Dermis blood vessel endothelial cell (primary cell): ENCODE results near the gene RASA4B. TPM values are rescaled to one million over a fixed set of nuclear protein-coding genes. Genes with fewer than 3 reads are reported as not detected.

Experiments
- DNase-seq: peaks from one replicate; pipeline ENCODE4 v3.0.0; 2010
- total RNA-seq: library from RNA; depleted of rRNA; stranded (reverse); fragments of >200 nt; gene quantifications from 2 replicates; pipeline ENCODE4 v1.2.3, GENCODE V29; 2014

Gene RASA4B
- total RNA-seq, 1 donor from 2014 or later, result 13.1 TPM

GRCh38 chr7:102452451-102452850 is 65.1 kb downstream of the RASA4B start:
- DNase-seq, result no peak

- peak; percentile 43 for DNase-seq
These were observed 66.1 kb downstream of the RASA4B start for GRCh38 chr7:102451371-102452054.

GRCh38 chr7:102450242-102450641 is 67.3 kb downstream of the RASA4B start:
- peak; percentile 44 for DNase-seq

- DNase-seq, result no peak
These were observed 68.4 kb downstream of the RASA4B start for GRCh38 chr7:102449136-102449535.

GRCh38 chr7:102447311-102447710 is 70.3 kb downstream of the RASA4B start:
- DNase-seq, result no peak

GRCh38 chr7:102446387-102447156 is 71.0 kb downstream of the RASA4B start:
- no peak for DNase-seq

- DNase-seq, result no peak
These were observed 71.9 kb downstream of the RASA4B start for GRCh38 chr7:102445674-102446071.

- DNase-seq, result no peak
These were observed 72.5 kb downstream of the RASA4B start for GRCh38 chr7:102444961-102445673.

- peak; percentile 94 for DNase-seq
These were observed 77.4 kb downstream of the RASA4B start for GRCh38 chr7:102439963-102440795.

GRCh38 chr7:102436118-102436517 is 81.5 kb downstream of the RASA4B start:
- DNase-seq, result no peak

GRCh38 chr7:102434039-102434486 is 83.5 kb downstream of the RASA4B start:
- DNase-seq, result no peak

- peak; percentile 78 for DNase-seq
These were observed 84.1 kb downstream of the RASA4B start, which contains the start of gene ORAI2 for GRCh38 chr7:102433219-102434038. ORAI2 (plus strand) TSS chr7:102433575; CDS start chr7:102438957, 5,382 bp downstream.

Other genes with a start within 250 kb of the RASA4B start
- gene SH2B2, start 230.9 kb downstream of the RASA4B start, total RNA-seq, result 2.5 and 4.4 TPM in 2 replicates
- gene SPDYE6, start 161.3 kb downstream of the RASA4B start, total RNA-seq, result not detected in 2 replicates
- 15.9 and 18.0 TPM in 2 replicates for gene PRKRIP1, start 121.4 kb downstream of the RASA4B start, total RNA-seq
- gene ORAI2, start 84.2 kb downstream of the RASA4B start, total RNA-seq, result 94.3 and 147 TPM in 2 replicates
- 11.6 and 25.5 TPM in 2 replicates for gene ALKBH4, start 52.9 kb downstream of the RASA4B start, total RNA-seq
- gene LRWD1, start 52.8 kb downstream of the RASA4B start, total RNA-seq, result 21.6 and 28.8 TPM in 2 replicates
- 19.9 and 22.4 TPM in 2 replicates for gene POLR2J, start 38.9 kb downstream of the RASA4B start, total RNA-seq
- gene UPK3BL2, start 25.9 kb upstream of the RASA4B start, total RNA-seq, result 2.3 and 2.7 TPM in 2 replicates
- not detected in 2 replicates for gene SPDYE2, start 33.4 kb upstream of the RASA4B start, total RNA-seq
- 25.5 and 36.4 TPM in 2 replicates for gene POLR2J3, start 54.8 kb upstream of the RASA4B start, total RNA-seq
- gene RASA4, start 99.0 kb upstream of the RASA4B start, total RNA-seq, result 30.4 and 38.3 TPM in 2 replicates
- 10.1 and 12.6 TPM in 2 replicates for gene UPK3BL1, start 125.0 kb upstream of the RASA4B start, total RNA-seq
- gene SPDYE2B, start 132.5 kb upstream of the RASA4B start, total RNA-seq, result not detected in 2 replicates
- 2.5 and 5.4 TPM in 2 replicates for gene POLR2J2, start 153.9 kb upstream of the RASA4B start, total RNA-seq
- 9.2 and 9.4 TPM in 2 replicates for gene FAM185A, start 231.2 kb upstream of the RASA4B start, total RNA-seq